HEK293 (cell line): ENCODE results near the gene PLCL2.

Experiments used
- CTCF ChIA-PET: fragments of 350-600 bp; formaldehyde crosslinking; extraction: SDS; loops from one replicate; lab custom pipeline; 2021; ENCODE audit warnings: antibody characterized with exemption; lab: Yijun Ruan, JAX
- POLR2A ChIA-PET: fragments of 300-600 bp; formaldehyde crosslinking; extraction: SDS; loops from one replicate; lab custom pipeline; 2020; ENCODE audit warnings: antibody characterized with exemption, inconsistent platforms; lab: Yijun Ruan, JAX
- H3K27ac ChIP-seq: fragments of 200-500 bp; sonication (Bioruptor generic); 2 replicates; pipeline ENCODE4 v1.5.1; 2014; ENCODE audit warnings: low read depth, low read length, control low read depth, inconsistent platforms; ENCODE audit errors: extremely low read depth
- H3K36me3 ChIP-seq, 2 experiments: fragments of 200-500 bp in 1 of 2; sonication (Bioruptor generic) in 1 of 2; 1 replicate in 1 of 2; 2 replicates in 1 of 2; pipeline ENCODE4 v1.5.1; 2014 to 2017; ENCODE audit warnings: inconsistent platforms in 2 of 2, low read length in 2 of 2; ENCODE audit not compliant: control insufficient read depth in 2 of 2, insufficient read depth in 1 of 2
- H3K4me1 ChIP-seq: fragments of 200-500 bp; sonication (Bioruptor generic); 2 replicates; pipeline ENCODE4 v1.5.1; 2014; ENCODE audit warnings: mild to moderate bottlenecking, low read length, inconsistent platforms; ENCODE audit not compliant: control insufficient read depth, insufficient read depth
- H3K4me3 ChIP-seq: 2 replicates; pipeline ENCODE4 v1.5.1; 2011; ENCODE audit warnings: low read depth, mild to moderate bottlenecking, control low read depth, low read length, moderate library complexity
- H3K9me3 ChIP-seq: fragments of 200-500 bp; sonication (Bioruptor generic); 2 replicates; pipeline ENCODE4 v1.5.1; 2014; ENCODE audit warnings: low read depth, low read length, inconsistent platforms; ENCODE audit not compliant: control insufficient read depth, insufficient read depth
- AEBP2 ChIP-seq: fragments of 450-650 bp; formaldehyde crosslinking; IDR thresholded peaks from 2 replicates; pipeline ENCODE4 v1.5.1; 2016; ENCODE audit warnings: missing biosample characterization, missing genetic modification characterization, borderline replicate concordance
- BCL11A ChIP-seq: fragments of 450-650 bp; formaldehyde crosslinking; IDR thresholded peaks from 2 replicates; pipeline ENCODE4 v1.5.1; 2016; ENCODE audit warnings: low read depth, missing biosample characterization, missing genetic modification characterization
- FEZF1 ChIP-seq: fragments of 450-650 bp; formaldehyde crosslinking; IDR thresholded peaks from 2 replicates; pipeline ENCODE4 v1.5.1; 2016; ENCODE audit warnings: missing biosample characterization, missing genetic modification characterization
- HOXA7 ChIP-seq: sonication (generic); formaldehyde crosslinking; IDR thresholded peaks from 2 replicates; pipeline ENCODE4 v1.8.1; 2022; ENCODE audit warnings: missing genetic modification reagents, borderline replicate concordance
- OSR2 ChIP-seq: fragments of 450-650 bp; formaldehyde crosslinking; IDR thresholded peaks from 2 replicates; pipeline ENCODE4 v1.5.1; 2016; ENCODE audit warnings: missing biosample characterization, missing genetic modification characterization
- PBX3 ChIP-seq: sonication (generic); formaldehyde crosslinking; IDR thresholded peaks from 2 replicates; pipeline ENCODE4 v1.8.1; 2022; ENCODE audit warnings: mild to moderate bottlenecking, moderate library complexity, missing genetic modification reagents
- PRDM1 ChIP-seq: fragments of 450-650 bp; formaldehyde crosslinking; IDR thresholded peaks from 2 replicates; pipeline ENCODE4; 2016; ENCODE audit warnings: missing biosample characterization, missing genetic modification characterization
- RBAK ChIP-seq: fragments of 450-650 bp; formaldehyde crosslinking; IDR thresholded peaks from 2 replicates; pipeline ENCODE4 v1.5.1; 2016; ENCODE audit warnings: missing biosample characterization, missing genetic modification characterization
- ZBTB11 ChIP-seq: fragments of 450-650 bp; formaldehyde crosslinking; conservative IDR thresholded peaks from 2 replicates; pipeline ENCODE4 v1.5.1; 2016; ENCODE audit warnings: low read depth, missing biosample characterization, missing genetic modification characterization
- ZNF133 ChIP-seq: fragments of 450-650 bp; formaldehyde crosslinking; IDR thresholded peaks from 2 replicates; pipeline ENCODE4 v1.5.1; 2016; ENCODE audit warnings: missing biosample characterization, missing genetic modification characterization
- ZNF155 ChIP-seq: fragments of 450-650 bp; formaldehyde crosslinking; IDR thresholded peaks from 2 replicates; pipeline ENCODE4 v1.5.1; 2016; ENCODE audit warnings: missing biosample characterization, missing genetic modification characterization
- ZNF18 ChIP-seq: fragments of 450-650 bp; formaldehyde crosslinking; IDR thresholded peaks from 2 replicates; pipeline ENCODE4 v1.5.1; 2016; ENCODE audit warnings: missing biosample characterization, missing genetic modification characterization
- ZNF2 ChIP-seq: fragments of 450-650 bp; formaldehyde crosslinking; IDR thresholded peaks from 2 replicates; pipeline ENCODE4 v1.5.1; 2016; ENCODE audit warnings: missing biosample characterization, missing genetic modification characterization
- ZNF23 ChIP-seq: fragments of 450-650 bp; formaldehyde crosslinking; IDR thresholded peaks from 2 replicates; pipeline ENCODE4 v1.5.1; 2016; ENCODE audit warnings: missing biosample characterization, missing genetic modification characterization, borderline replicate concordance
- ZNF248 ChIP-seq: fragments of 450-650 bp; formaldehyde crosslinking; IDR thresholded peaks from 2 replicates; pipeline ENCODE4 v1.5.1; 2017; ENCODE audit warnings: missing biosample characterization, missing genetic modification characterization
- ZNF391 ChIP-seq: fragments of 450-650 bp; formaldehyde crosslinking; IDR thresholded peaks from 2 replicates; pipeline ENCODE4 v1.5.1; 2016; ENCODE audit warnings: low read depth, missing biosample characterization, missing genetic modification characterization, borderline replicate concordance
- ZNF398 ChIP-seq: fragments of 450-650 bp; formaldehyde crosslinking; IDR thresholded peaks from 2 replicates; pipeline ENCODE4 v1.5.1; 2017; ENCODE audit warnings: missing biosample characterization, missing genetic modification characterization
- ZNF404 ChIP-seq: fragments of 450-650 bp; formaldehyde crosslinking; IDR thresholded peaks from 2 replicates; pipeline ENCODE4 v1.5.1; 2017; ENCODE audit warnings: missing biosample characterization, missing genetic modification characterization
- ZNF449 ChIP-seq: fragments of 450-650 bp; formaldehyde crosslinking; IDR thresholded peaks from 2 replicates; pipeline ENCODE4 v1.5.1; 2017; ENCODE audit warnings: missing biosample characterization, mild to moderate bottlenecking, missing genetic modification characterization, moderate library complexity
- ZNF548 ChIP-seq: fragments of 450-650 bp; formaldehyde crosslinking; IDR thresholded peaks from 2 replicates; pipeline ENCODE4 v1.5.1; 2016; ENCODE audit warnings: missing biosample characterization, missing genetic modification characterization
- ZNF549 ChIP-seq: fragments of 450-650 bp; IDR thresholded peaks from 2 replicates; pipeline ENCODE4 v1.5.1; 2018; ENCODE audit warnings: missing biosample characterization, missing genetic modification characterization, mild to moderate bottlenecking, inconsistent platforms, moderate library complexity
- ZNF596 ChIP-seq: fragments of 450-650 bp; IDR thresholded peaks from 2 replicates; pipeline ENCODE4 v1.5.0; 2018; ENCODE audit warnings: missing biosample characterization, mild to moderate bottlenecking, missing genetic modification characterization, moderate library complexity
- ZNF626 ChIP-seq: fragments of 450-650 bp; sonication (Bioruptor Pico); formaldehyde crosslinking; IDR thresholded peaks from 2 replicates; pipeline ENCODE4 v1.5.1; 2018; ENCODE audit warnings: missing biosample characterization, missing genetic modification characterization, inconsistent platforms
- ZNF639 ChIP-seq: fragments of 450-650 bp; formaldehyde crosslinking; IDR thresholded peaks from 2 replicates; pipeline ENCODE4 v1.5.1; 2016; ENCODE audit warnings: missing biosample characterization, missing genetic modification characterization
- ZSCAN23 ChIP-seq: fragments of 450-650 bp; formaldehyde crosslinking; IDR thresholded peaks from 2 replicates; pipeline ENCODE4 v1.5.1; 2016; ENCODE audit warnings: missing biosample characterization, missing genetic modification characterization

Gene PLCL2

GRCh38 chr3:17062736-17063135 lies 178.0 kb downstream of the PLCL2 start (continued):
- TF ChIP-seq ZNF639 (tag by site-specific recombination): no peak
- no peak for TF ChIP-seq BCL11A
- no peak for TF ChIP-seq ZNF626 (tag by site-specific recombination)
- no peak for TF ChIP-seq ZNF449 (tag by site-specific recombination)
- TF ChIP-seq ZNF248 (tag by site-specific recombination): no peak
- no peak for TF ChIP-seq AEBP2 (tag by site-specific recombination)
- no peak for TF ChIP-seq ZBTB11 (tag by site-specific recombination)
- TF ChIP-seq ZNF596: no peak
- no peak for TF ChIP-seq PRDM1 (tag by site-specific recombination)
- TF ChIP-seq ZNF2 (tag by site-specific recombination): no peak
- no peak for TF ChIP-seq PBX3
- TF ChIP-seq ZNF404 (tag by site-specific recombination): no peak
- TF ChIP-seq ZNF549 (tag by site-specific recombination): no peak

GRCh38 chr3:17063596-17063995 lies 178.8 kb downstream of the PLCL2 start:
- CTCF ChIA-PET: no interaction called here
- TF ChIP-seq RBAK (tag by site-specific recombination): no peak
- no peak for TF ChIP-seq OSR2 (tag by site-specific recombination)
- TF ChIP-seq ZNF18 (tag by site-specific recombination): no peak
- TF ChIP-seq ZNF398 (tag by site-specific recombination): no peak
- no peak for TF ChIP-seq ZNF404 (tag by site-specific recombination)
- TF ChIP-seq ZSCAN23: no peak
- no peak for TF ChIP-seq HOXA7 (CRISPR knock-in tag)
- no peak for TF ChIP-seq ZNF23 (tag by site-specific recombination)
- TF ChIP-seq ZNF133 (tag by site-specific recombination): no peak
- no peak for TF ChIP-seq ZNF155
- TF ChIP-seq ZNF596: no peak
- TF ChIP-seq FEZF1: no peak
- TF ChIP-seq ZNF548: no peak
- no peak for TF ChIP-seq ZNF391 (tag by site-specific recombination)

More at GRCh38 chr3:17063596-17063995, 178.8 kb downstream of the PLCL2 start:
- Histone ChIP-seq H3K27ac (no peak overlapping the region), H3K9me3 (no peaks in the 10 kb centered on the region), H3K36me3 (peaks cover 0 to 4% of the 10 kb centered on the region in 2 experiments; a peak in 1 of 3 replicates), H3K4me1 (peaks cover 10% of the 10 kb centered on the region; the same call in 1 of the 2 replicates), H3K4me3 (no peak overlapping the region)
- POLR2A ChIA-PET: no interaction called here
